HL-60 (cell line): Measurements from ENCODE around the gene MFRP.

Source experiments
- DNase-seq, 2 experiments: peaks; one replicate each; pipeline ENCODE4 v3.0.0-alpha.2; 2010 to 2020; ENCODE audit warnings: low read depth in 1 of 2, low spot score in 1 of 2
- H3K27ac ChIP-seq: fragments of 250-450 bp; sonication (Bioruptor Pico); replicated peaks from 2 replicates; pipeline ENCODE4 v1.5.1; 2020; ENCODE audit warnings: mild to moderate bottlenecking, moderate library complexity
- H3K27me3 ChIP-seq: fragments of 250-450 bp; sonication (Bioruptor Pico); 2 replicates; pipeline ENCODE4 v1.5.1; 2021; ENCODE audit warnings: mild to moderate bottlenecking, moderate library complexity; ENCODE audit not compliant: insufficient read depth, poor library complexity, severe bottlenecking
- H3K4me3 ChIP-seq: replicated peaks from 2 replicates; pipeline ENCODE4 v1.5.1; 2011; ENCODE audit warnings: mild to moderate bottlenecking, control low read depth, low read length; ENCODE audit not compliant: insufficient read depth
- CTCF ChIP-seq: IDR thresholded peaks from one replicate; pipeline ENCODE4 v1.5.1; 2011; ENCODE audit warnings: low read length, control low read depth, inconsistent platforms; ENCODE audit not compliant: insufficient read depth
- GABPA ChIP-seq: IDR thresholded peaks from 2 replicates; pipeline ENCODE4 v1.6.1; 2012; ENCODE audit warnings: low read depth
- POLR2AphosphoS5 ChIP-seq: IDR thresholded peaks from 2 replicates; pipeline ENCODE4 v1.6.1; 2012; ENCODE audit warnings: low read depth
- REST ChIP-seq: IDR thresholded peaks from 2 replicates; pipeline ENCODE4 v1.6.1; 2012; ENCODE audit warnings: low read depth; ENCODE audit not compliant: insufficient replicate concordance
- SPI1 ChIP-seq: IDR thresholded peaks from 2 replicates; pipeline ENCODE4 v1.6.1; 2012; ENCODE audit warnings: low read depth, mild to moderate bottlenecking, borderline replicate concordance

The MFRP gene

GRCh38 chr11:119309411-119309810 lies 37.1 kb downstream of the MFRP start:
- no peak for TF ChIP-seq GABPA
- no peak for TF ChIP-seq POLR2AphosphoS5
- TF ChIP-seq CTCF: no peak
- no peak for TF ChIP-seq REST
- TF ChIP-seq SPI1: no peak
- no peak overlapping the region for H3K27ac ChIP-seq

GRCh38 chr11:119307974-119308373 lies 38.5 kb downstream of the MFRP start:
- Histone ChIP-seq H3K27ac (no peak overlapping the region), H3K27me3 (peaks cover 6% of the 10 kb centered on the region), H3K4me3 (no peak overlapping the region)
- no peak for DNase-seq
- TF ChIP-seq REST: no peak
- no peak for TF ChIP-seq CTCF
- no peak for TF ChIP-seq GABPA
- TF ChIP-seq POLR2AphosphoS5: no peak
- TF ChIP-seq SPI1: no peak

More at GRCh38 chr11:119309411-119309810, 37.1 kb downstream of the MFRP start:
- no peak for DNase-seq
- Histone ChIP-seq H3K27me3 (peaks cover 15% of the 10 kb centered on the region), H3K4me3 (no peak overlapping the region)

GRCh38 chr11:119307219-119307618 lies 39.3 kb downstream of the MFRP start:
- DNase-seq: no peak
- TF ChIP-seq SPI1 (no peak), GABPA (no peak), REST (no peak), CTCF (no peak), POLR2AphosphoS5 (no peak)
- peaks cover 6% of the 10 kb centered on the region for H3K27me3 ChIP-seq
- no peak overlapping the region for H3K4me3 ChIP-seq
- H3K27ac ChIP-seq: no peak overlapping the region
